ENCODE data around the gene LGI4.

GRCh38 chr19:35093941-35094647 is 40.8 kb downstream of the LGI4 start:
- no peak for TF ChIP-seq CTCF (IDR thresholded peaks at IDR 0.05)
- no peak for TF ChIP-seq POLR2A (IDR thresholded peaks at IDR 0.05)
- TF ChIP-seq POLR2AphosphoS5 (IDR thresholded peaks at IDR 0.05) = no peak
- TF ChIP-seq EP300 (IDR thresholded peaks at IDR 0.05) = no peak
